IMR-90 (cell line): ENCODE results near the gene ITGA3. TPM values are rescaled to one million over a fixed set of nuclear protein-coding genes. Genes with fewer than 3 reads are reported as not detected.

Experiments
- ATAC-seq: fragments of 200-7000 bp; cut with Tn5 transposase; 2 replicates; pipeline ENCODE4 v1.9.1; 2020; ENCODE audit warnings: low read depth, mild to moderate bottlenecking, moderate library complexity
- BruUV-seq: library from RNA; stranded (reverse); fragments of 400-500 nt; replicated peaks from 2 replicates; lab custom pipeline; 2021; lab: Mats Ljungman, UMichigan
- CTCF ChIA-PET: fragments of 300-600 bp; formaldehyde crosslinking; extraction: SDS; loops from one replicate; lab custom pipeline; 2021; ENCODE audit warnings: antibody characterized with exemption; lab: Yijun Ruan, JAX
- POLR2A ChIA-PET: fragments of 300-600 bp; sonication (Branson Sonifier 250); formaldehyde crosslinking; loops from one replicate; lab custom pipeline; 2022; ENCODE audit warnings: antibody characterized with exemption; ENCODE audit not compliant: unreplicated experiment; lab: Charles Lee
- DNase-seq: peaks from one replicate; pipeline ENCODE4 v3.0.0; 2013
- H2AFZ ChIP-seq: replicated peaks from 2 replicates; pipeline ENCODE3; 2013; ENCODE audit warnings: low read length, mild to moderate bottlenecking; ENCODE audit not compliant: poor library complexity
- H2AK5ac ChIP-seq: 2 replicates; pipeline ENCODE4 v1.6.1; 2013; ENCODE audit warnings: low read depth, low read length, inconsistent platforms
- H2AK9ac ChIP-seq: replicated peaks from 2 replicates; pipeline ENCODE3; 2013; ENCODE audit warnings: mild to moderate bottlenecking, low read depth, low read length, moderate library complexity; ENCODE audit not compliant: poor library complexity
- H2BK120ac ChIP-seq: 2 replicates; pipeline ENCODE4 v1.6.1; 2013; ENCODE audit warnings: low read depth, low read length, inconsistent platforms
- H2BK15ac ChIP-seq: 3 replicates; pipeline ENCODE4 v1.6.1; 2013; ENCODE audit warnings: low read depth, low read length, inconsistent platforms
- H2BK20ac ChIP-seq: 2 replicates; pipeline ENCODE4 v1.6.1; 2013; ENCODE audit warnings: low read depth, mild to moderate bottlenecking, inconsistent platforms, low read length, moderate library complexity
- H2BK5ac ChIP-seq: 2 replicates; pipeline ENCODE4 v1.6.1; 2013; ENCODE audit warnings: mild to moderate bottlenecking, low read depth, low read length, inconsistent platforms; ENCODE audit not compliant: poor library complexity, severe bottlenecking
- H3K14ac ChIP-seq: replicated peaks from 2 replicates; pipeline ENCODE4 v1.6.1; 2013; ENCODE audit warnings: low read depth, low read length, inconsistent platforms
- H3K18ac ChIP-seq: 2 replicates; pipeline ENCODE4 v1.6.1; 2013; ENCODE audit warnings: low read depth, low read length, control low read depth
- H3K23ac ChIP-seq: 2 replicates; pipeline ENCODE4 v1.6.1; 2013; ENCODE audit warnings: low read depth, low read length, inconsistent platforms
- H3K27ac ChIP-seq: 2 replicates; pipeline ENCODE4 v1.5.1; 2013; ENCODE audit warnings: mild to moderate bottlenecking, control low read depth, low read length; ENCODE audit not compliant: insufficient read depth
- H3K27me3 ChIP-seq: 2 replicates; pipeline ENCODE4 v1.6.1; 2013; ENCODE audit warnings: low read length; ENCODE audit not compliant: control insufficient read depth, insufficient read depth
- H3K36me3 ChIP-seq: 2 replicates; pipeline ENCODE4 v1.6.1; 2013; ENCODE audit warnings: low read length, mixed read lengths; ENCODE audit not compliant: control insufficient read depth, insufficient read depth
- H3K4ac ChIP-seq: 2 replicates; pipeline ENCODE4 v1.6.1; 2013; ENCODE audit warnings: low read depth, low read length, inconsistent platforms
- H3K4me1 ChIP-seq: 2 replicates; pipeline ENCODE4 v1.6.1; 2013; ENCODE audit warnings: low read length, mixed read lengths; ENCODE audit not compliant: control insufficient read depth, insufficient read depth
- H3K4me2 ChIP-seq: 2 replicates; pipeline ENCODE4 v1.6.1; 2013; ENCODE audit warnings: low read depth, mild to moderate bottlenecking, control low read depth, low read length, moderate library complexity
- H3K4me3 ChIP-seq: 2 replicates; pipeline ENCODE4 v1.5.1; 2013; ENCODE audit warnings: low read depth, mild to moderate bottlenecking, control low read depth, low read length, moderate library complexity; ENCODE audit not compliant: insufficient read depth
- H3K56ac ChIP-seq: 2 replicates; pipeline ENCODE4 v1.6.1; 2013; ENCODE audit warnings: low read length, inconsistent platforms; ENCODE audit not compliant: insufficient read depth; ENCODE audit errors: extremely low read depth
- H3K79me1 ChIP-seq, 2 experiments: 2 replicates each; pipeline ENCODE4 v1.6.1; 2013; ENCODE audit warnings: low read length in 2 of 2, inconsistent platforms in 1 of 2, low read depth in 1 of 2
- H3K9ac ChIP-seq: 2 replicates; pipeline ENCODE4 v1.6.1; 2013; ENCODE audit warnings: low read depth, low read length, control low read depth
- H3K9me1 ChIP-seq: 2 replicates; pipeline ENCODE4 v1.6.1; 2013; ENCODE audit warnings: low read length, inconsistent platforms; ENCODE audit not compliant: insufficient read depth
- H3K9me3 ChIP-seq: 2 replicates; pipeline ENCODE4 v1.6.1; 2013; ENCODE audit warnings: low read length; ENCODE audit not compliant: control insufficient read depth, insufficient read depth
- H4K20me1 ChIP-seq: 2 replicates; pipeline ENCODE4 v1.6.1; 2013; ENCODE audit warnings: low read length, inconsistent platforms; ENCODE audit not compliant: insufficient read depth
- H4K5ac ChIP-seq: 2 replicates; pipeline ENCODE4 v1.6.1; 2013; ENCODE audit warnings: mild to moderate bottlenecking, low read depth, low read length, control low read depth
- H4K8ac ChIP-seq, 2 experiments: 2 replicates each; pipeline ENCODE4 v1.6.1; 2013; ENCODE audit warnings: low read depth in 2 of 2, low read length in 2 of 2, control low read depth in 1 of 2, inconsistent platforms in 1 of 2
- H4K91ac ChIP-seq: 2 replicates; pipeline ENCODE4 v1.6.1; 2013; ENCODE audit warnings: low read depth, low read length, inconsistent platforms; ENCODE audit not compliant: insufficient read depth
- BHLHE40 ChIP-seq: fragments of 150-350 bp; IDR thresholded peaks from 2 replicates; pipeline ENCODE4 v1.6.1; 2016; ENCODE audit warnings: mild to moderate bottlenecking, low read depth, low read length
- CEBPB ChIP-seq: IDR thresholded peaks from 2 replicates; pipeline ENCODE4 v1.6.1; 2012; ENCODE audit warnings: low read depth, low read length, improper control_type of control experiment
- CHD1 ChIP-seq: IDR thresholded peaks from 2 replicates; pipeline ENCODE4 v1.6.1; 2012; ENCODE audit warnings: low read depth, low read length, improper control_type of control experiment
- CTCF ChIP-seq: conservative IDR thresholded peaks from 2 replicates; pipeline ENCODE4 v1.5.1; 2012; ENCODE audit warnings: mild to moderate bottlenecking, low read depth, low read length, improper control_type of control experiment
- FOS ChIP-seq: fragments of 150-350 bp; IDR thresholded peaks from 2 replicates; pipeline ENCODE4 v1.6.1; 2016; ENCODE audit warnings: low read depth, low read length
- MAFK ChIP-seq: IDR thresholded peaks from 2 replicates; pipeline ENCODE4 v1.6.1; 2012; ENCODE audit warnings: low read depth, low read length, improper control_type of control experiment
- MAZ ChIP-seq: IDR thresholded peaks from 2 replicates; pipeline ENCODE4 v1.6.1; 2012; ENCODE audit warnings: low read depth, mild to moderate bottlenecking, low read length, improper control_type of control experiment, moderate library complexity, borderline replicate concordance
- MXI1 ChIP-seq: IDR thresholded peaks from 2 replicates; pipeline ENCODE4 v1.6.1; 2012; ENCODE audit warnings: low read depth, mild to moderate bottlenecking, low read length, moderate library complexity, borderline replicate concordance
- NFE2L2 ChIP-seq: fragments of 150-350 bp; IDR thresholded peaks from 2 replicates; pipeline ENCODE4 v1.6.1; 2016; ENCODE audit warnings: low read depth, mild to moderate bottlenecking, low read length
- POLR2A ChIP-seq: IDR thresholded peaks from 2 replicates; pipeline ENCODE4 v1.6.1; 2012; ENCODE audit warnings: mild to moderate bottlenecking, low read depth, low read length
- RAD21 ChIP-seq: IDR thresholded peaks from 2 replicates; pipeline ENCODE4 v1.6.1; 2012; ENCODE audit warnings: low read length, improper control_type of control experiment
- RCOR1 ChIP-seq: IDR thresholded peaks from 2 replicates; pipeline ENCODE4 v1.6.1; 2012; ENCODE audit warnings: mild to moderate bottlenecking, low read length, improper control_type of control experiment; ENCODE audit not compliant: insufficient replicate concordance
- RFX5 ChIP-seq: IDR thresholded peaks from 2 replicates; pipeline ENCODE4 v1.8.0; 2012; ENCODE audit warnings: low read depth, mild to moderate bottlenecking, low read length, moderate library complexity
- SMC3 ChIP-seq: fragments of 150-350 bp; IDR thresholded peaks from 2 replicates; pipeline ENCODE4 v1.6.1; 2016; ENCODE audit warnings: low read depth, mild to moderate bottlenecking, antibody characterized with exemption, low read length, moderate library complexity
- WGBS, 2 experiments: methylation state at CpG; one replicate each; pipeline versions ENCODE4 v1.1.5 to v1.1.7; 2013; ENCODE audit warnings: missing lambda C conversion rate in 2 of 2; ENCODE audit not compliant: insufficient read length in 1 of 2; ENCODE audit errors: extremely low coverage in 2 of 2; 5-methylcytosine and 5-hydroxymethylcytosine counted together
- dilution Hi-C: fragments of 300-500 bp; cut with HindIII; formaldehyde crosslinking; loops from one replicate; pipeline ENCODE4 v1.14.3; 2018; ENCODE audit warnings: low sequenced_read_pairs; ENCODE audit not compliant: unreplicated experiment
- in situ Hi-C: fragments of 300-500 bp; cut with MboI; formaldehyde crosslinking; loops from 3 replicates; pipeline ENCODE4 v1.14.3; 2019; ENCODE audit warnings: low sequenced_read_pairs, inconsistent platforms, mixed read lengths
- intact Hi-C: fragments of 100-400 bp; cut with micrococcal nuclease; formaldehyde crosslinking; loops from 2 replicates; pipeline ENCODE4 v1.10.0; 2022
- polyA plus RNA-seq, 3 experiments: library from polyadenylated mRNA; depleted of rRNA; stranded (reverse); fragments of >200 nt; gene quantifications; 2 replicates each; pipeline ENCODE4 v1.2.3, GENCODE V29; 2012; ENCODE audit warnings: low replicate concordance in 1 of 3
- total RNA-seq: library from RNA; depleted of rRNA; stranded (reverse); fragments of >200 nt; gene quantifications from 2 replicates; pipeline ENCODE4 v1.2.3, GENCODE V29; 2012
- TF ChIP-seq, protein P1 (sequence below): fragments of 150-350 bp; IDR thresholded peaks from 2 replicates; pipeline ENCODE4 v1.6.1; 2016; ENCODE audit warnings: low read depth, mild to moderate bottlenecking, low read length, moderate library complexity, borderline replicate concordance

ITGA3 gene
- total and polyA plus RNA-seq, 2 of the 4 experiments (the other 2 are of a cell fraction), result 78.0 to 202 TPM

GRCh38 chr17:50064253-50065001 is 8.5 kb downstream of the ITGA3 start:
- peaks cover 55% of the 10 kb centered on the region for H3K4me1 ChIP-seq
- H2AK9ac ChIP-seq, result peak overlapping the region; percentile 98
- H4K91ac ChIP-seq, result peak overlapping the region; percentile 99
- peak overlapping the region; percentile 20 for H3K9ac ChIP-seq
- intact Hi-C loops, result loop anchor here (10.0 kb wide), 1 partner anchor 870 kb away; no protein-coding TSS in a partner anchor
- no peaks in the 10 kb centered on the region for H4K20me1 ChIP-seq
- in situ Hi-C loops, result no loop called here
- dilution Hi-C loops, result no loop called here
- H2BK5ac ChIP-seq, result peak overlapping the region; percentile 93
- H3K23ac ChIP-seq, result peak overlapping the region; percentile 84
- peak overlapping the region; percentile 28; the same call in 1 of the 2 replicates for H3K4me2 ChIP-seq
- peak overlapping the region; percentile 98 for H2BK20ac ChIP-seq
- peak overlapping the region; percentile 100 for H2AK5ac ChIP-seq
- H3K79me1 ChIP-seq, result peaks cover 40 to 91% of the 10 kb centered on the region in 2 experiments; a peak in 3 of 4 replicates
- peak overlapping the region; percentile 89 for H4K5ac ChIP-seq
- peak overlapping the region; percentile 96; the same call in 2 of the 3 replicates for H2BK15ac ChIP-seq
- peak overlapping the region; percentile 99 for H3K4ac ChIP-seq
- H2BK120ac ChIP-seq, result peak overlapping the region; percentile 99
- H3K9me3 ChIP-seq, result no peaks in the 10 kb centered on the region
- BruUV-seq, result no TSS peak
- H3K36me3 ChIP-seq, result peaks cover 7% of the 10 kb centered on the region
- H4K8ac ChIP-seq, result peak overlapping the region; percentile 86 to 99
- H3K27ac ChIP-seq, result peak overlapping the region; percentile 94
- DNase-seq (peak; percentile 97), ATAC-seq (peak; percentile 85)
- peak overlapping the region; percentile 76 for H3K18ac ChIP-seq
- POLR2A ChIA-PET, result interaction anchor here (0.6 kb wide), 1 partner anchor 440 kb away, joined by 4 read pairs; no protein-coding TSS in a partner anchor
- peak overlapping the region; percentile 79 for H2AFZ ChIP-seq
- peaks cover 55% of the 10 kb centered on the region for H3K9me1 ChIP-seq
- peak overlapping the region; percentile 84 for H3K56ac ChIP-seq
- H3K14ac ChIP-seq, result peak overlapping the region; percentile 95
- CTCF ChIA-PET, result interaction anchor here (1.1 to 1.2 kb wide), 2 partner anchors 11 to 30 kb away, joined by 4 read pairs; no protein-coding TSS in a partner anchor
- WGBS, 2 experiments, result 90% methylated on average over 4 of the region's 20 CpGs; no CpG with 5 or more reads in 1 of the 2 experiments
- no peaks in the 10 kb centered on the region for H3K27me3 ChIP-seq
- no peak overlapping the region for H3K4me3 ChIP-seq
- TF ChIP-seq MAZ (peak; percentile 91; the same call in 1 of the 2 replicates), FOS (peak; percentile 96), BHLHE40 (peak; percentile 37; the same call in 1 of the 2 replicates), RAD21 (peak; percentile 43), RCOR1 (no peak), MXI1 (no peak), RFX5 (no peak), CEBPB (no peak), POLR2A (0 out of 2 replicates have a peak, but pooled peaks have one; percentile 42), MAFK (no peak), CHD1 (no peak), CTCF (no peak), NFE2L2 (no peak), SMC3 (no peak; the same call in 1 of the 2 replicates)
- TF ChIP-seq, protein P1, sequence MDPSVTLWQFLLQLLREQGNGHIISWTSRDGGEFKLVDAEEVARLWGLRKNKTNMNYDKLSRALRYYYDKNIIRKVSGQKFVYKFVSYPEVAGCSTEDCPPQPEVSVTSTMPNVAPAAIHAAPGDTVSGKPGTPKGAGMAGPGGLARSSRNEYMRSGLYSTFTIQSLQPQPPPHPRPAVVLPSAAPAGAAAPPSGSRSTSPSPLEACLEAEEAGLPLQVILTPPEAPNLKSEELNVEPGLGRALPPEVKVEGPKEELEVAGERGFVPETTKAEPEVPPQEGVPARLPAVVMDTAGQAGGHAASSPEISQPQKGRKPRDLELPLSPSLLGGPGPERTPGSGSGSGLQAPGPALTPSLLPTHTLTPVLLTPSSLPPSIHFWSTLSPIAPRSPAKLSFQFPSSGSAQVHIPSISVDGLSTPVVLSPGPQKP, result no peak
